GM12878 (cell line): ENCODE data around the gene NOL4L. TPM values are rescaled to one million over a fixed set of nuclear protein-coding genes. Genes with fewer than 3 reads are reported as not detected.

Source experiments
- ATAC-seq: fragments of 200-7000 bp; cut with Tn5 transposase; 3 replicates; pipeline ENCODE4 v1.9.1; 2020; ENCODE audit warnings: mild to moderate bottlenecking, moderate library complexity
- BruUV-seq: library from RNA; stranded (reverse); fragments of 400-500 nt; replicated peaks from 2 replicates; lab custom pipeline; 2021; lab: Mats Ljungman, UMichigan
- CTCF ChIA-PET: fragments of 300-600 bp; sonication (Branson Sonifier 250); formaldehyde crosslinking; extraction: SDS; loops from one replicate; lab custom pipeline; 2021; ENCODE audit warnings: inconsistent platforms; lab: Yijun Ruan, JAX
- POLR2A ChIA-PET: fragments of 350-600 bp; formaldehyde crosslinking; extraction: SDS; loops from one replicate; lab custom pipeline; 2021; ENCODE audit warnings: inconsistent platforms; lab: Charles Lee
- RAD21 ChIA-PET: fragments of 300-600 bp; sonication (Branson Sonifier 250); formaldehyde crosslinking; loops from one replicate; lab custom pipeline; 2023; ENCODE audit warnings: antibody characterized with exemption; ENCODE audit not compliant: unreplicated experiment; lab: Charles Lee
- SMC1A ChIA-PET: fragments of 300-600 bp; sonication (Branson Sonifier 250); formaldehyde crosslinking; loops from one replicate; lab custom pipeline; 2023; ENCODE audit not compliant: unreplicated experiment, uncharacterized antibody; lab: Charles Lee
- DNase-seq: peaks from one replicate; pipeline ENCODE4 v3.0.0-alpha.2; 2011; ENCODE audit warnings: low read depth, low spot score
- FAIRE-seq: peaks from 3 replicates; lab custom pipeline; 2011; peaks lifted over from hg19 to GRCh38; lab: Jason Lieb, UNC
- H2AFZ ChIP-seq: 2 replicates; pipeline ENCODE4 v1.6.0; 2011; ENCODE audit warnings: low read depth, low read length, control low read depth; ENCODE audit not compliant: control insufficient read depth
- H3K27ac ChIP-seq: 2 replicates; pipeline ENCODE4 v1.5.1; 2011; ENCODE audit warnings: control low read depth; ENCODE audit not compliant: control insufficient read depth, insufficient read depth
- H3K27me3 ChIP-seq, 2 experiments: replicated peaks in 1 of 2; 2 replicates each; pipeline versions ENCODE4 v1.6.0 to v1.6.1; 2011; ENCODE audit warnings: low read length in 1 of 2; ENCODE audit not compliant: control insufficient read depth in 2 of 2, insufficient read depth in 2 of 2
- H3K36me3 ChIP-seq, 2 experiments: 2 replicates each; pipeline ENCODE4 v1.5.1; 2011; ENCODE audit warnings: low read length in 1 of 2; ENCODE audit not compliant: control insufficient read depth in 2 of 2, insufficient read depth in 2 of 2
- H3K4me1 ChIP-seq: 2 replicates; pipeline ENCODE4 v1.6.1; 2011; ENCODE audit warnings: mild to moderate bottlenecking, low read length, moderate library complexity, mixed read lengths; ENCODE audit not compliant: control insufficient read depth, insufficient read depth
- H3K4me2 ChIP-seq: 2 replicates; pipeline ENCODE4 v1.6.0; 2011; ENCODE audit warnings: control low read depth; ENCODE audit not compliant: control insufficient read depth, insufficient read depth
- H3K4me3 ChIP-seq: fragments of 200-600 bp; sonication (generic); 2 replicates; pipeline ENCODE4 v1.5.1; 2016
- H3K79me2 ChIP-seq: 2 replicates; pipeline ENCODE4 v1.6.0; 2011; ENCODE audit warnings: low read length; ENCODE audit not compliant: control insufficient read depth, insufficient read depth
- H3K9ac ChIP-seq: 2 replicates; pipeline ENCODE4 v1.8.0; 2011; ENCODE audit warnings: low read length, control low read depth, mixed read lengths; ENCODE audit not compliant: control insufficient read depth, insufficient read depth
- H3K9me3 ChIP-seq: replicated peaks from 3 replicates; pipeline ENCODE4 v1.5.1; 2011; ENCODE audit warnings: mild to moderate bottlenecking, low read length; ENCODE audit not compliant: control insufficient read depth, insufficient read depth
- H4K20me1 ChIP-seq: 2 replicates; pipeline ENCODE4 v1.6.0; 2011; ENCODE audit not compliant: control insufficient read depth, insufficient read depth
- CEBPB ChIP-seq, 2 experiments: fragments of 150-350 bp in 1 of 2; IDR thresholded peaks; 2 replicates each; pipeline ENCODE4 v1.6.1; 2012 to 2014; ENCODE audit warnings: low read depth in 2 of 2, low read length in 2 of 2, borderline replicate concordance in 1 of 2, inconsistent platforms in 1 of 2
- FOXM1 ChIP-seq: IDR thresholded peaks from 2 replicates; pipeline ENCODE4 v1.6.1; 2012; ENCODE audit warnings: low read depth, mild to moderate bottlenecking, inconsistent platforms, low read length, moderate library complexity
- NFIC ChIP-seq: IDR thresholded peaks from 2 replicates; pipeline ENCODE4 v1.6.1; 2012; ENCODE audit warnings: low read depth, mild to moderate bottlenecking, inconsistent platforms, low read length, moderate library complexity
- NR2F1 ChIP-seq: fragments of 450-650 bp; conservative IDR thresholded peaks from 2 replicates; pipeline ENCODE4 v1.6.1; 2017; ENCODE audit warnings: mild to moderate bottlenecking
- PAX8 ChIP-seq: fragments of 450-650 bp; IDR thresholded peaks from 2 replicates; pipeline ENCODE4 v1.6.1; 2017; ENCODE audit warnings: mild to moderate bottlenecking, moderate library complexity
- RBBP5 ChIP-seq: fragments of 200-600 bp; sonication (generic); conservative IDR thresholded peaks from 2 replicates; pipeline ENCODE4 v1.6.1; 2016
- RCOR1 ChIP-seq: conservative IDR thresholded peaks from 2 replicates; pipeline ENCODE4 v1.6.1; 2012; ENCODE audit warnings: low read depth, low read length, improper control_type of control experiment
- ZSCAN29 ChIP-seq: fragments of 450-650 bp; IDR thresholded peaks from 2 replicates; pipeline ENCODE4 v1.6.1; 2017; ENCODE audit warnings: mild to moderate bottlenecking, moderate library complexity
- WGBS: methylation state at CpG from one replicate; pipeline ENCODE4 v1.1.6; 2016; ENCODE audit warnings: low lambda C conversion rate; ENCODE audit not compliant: insufficient replicate concordance, insufficient coverage; ENCODE audit errors: missing lambda C conversion rate; 5-methylcytosine and 5-hydroxymethylcytosine counted together
- in situ Hi-C: fragments of 300-500 bp; cut with MboI; formaldehyde crosslinking; loops from 9 replicates; pipeline ENCODE4 v1.14.3; 2018; ENCODE audit warnings: mixed read lengths
- intact Hi-C: fragments of 100-400 bp; cut with micrococcal nuclease; formaldehyde crosslinking; loops from one replicate; pipeline ENCODE4 v1.14.2; 2022; ENCODE audit not compliant: unreplicated experiment
- polyA plus RNA-seq, 11 experiments: library from polyadenylated mRNA; depleted of rRNA in 4 of 11; unstranded in 6 of 11; stranded (reverse) in 5 of 11; fragments of >200 nt; fragmentation: Nextera tagmentation in 4 of 11; fragmentation: Illumina TruSeq in 1 of 11; extraction: Ambion mirVana in 4 of 11; extraction: Trizol in 1 of 11; gene quantifications; 1 replicate in 1 of 11; 2 replicates in 10 of 11; pipeline versions ENCODE4 v1.2.1 to v1.2.3, GENCODE V29; 2011 to 2016; ENCODE audit warnings: inconsistent platforms in 2 of 11, missing spikeins in 2 of 11, low read depth in 1 of 11
- total RNA-seq, 4 experiments: library from RNA; depleted of rRNA in 3 of 4; stranded (reverse); fragments of >200 nt in 3 of 4; fragmentation: Illumina TruSeq in 1 of 4; extraction: Trizol in 1 of 4; gene quantifications; 2 replicates each; pipeline versions ENCODE4 v1.2.1 to v1.2.3, GENCODE V29; 2013 to 2021
- TF ChIP-seq, protein P1 (sequence below): fragments of 450-650 bp; formaldehyde crosslinking; IDR thresholded peaks from 2 replicates; pipeline ENCODE4 v1.4.0; 2020; ENCODE audit warnings: mild to moderate bottlenecking, moderate library complexity
- TF ChIP-seq, protein P2 (sequence below): fragments of 450-650 bp; IDR thresholded peaks from 2 replicates; pipeline ENCODE4 v1.6.1; 2016; ENCODE audit warnings: mild to moderate bottlenecking, moderate library complexity, borderline replicate concordance
- TF ChIP-seq, protein P3 (sequence below): IDR thresholded peaks from 2 replicates; pipeline ENCODE4 v1.6.1; 2011; ENCODE audit warnings: low read depth, low read length, improper control_type of control experiment, borderline replicate concordance
- TF ChIP-seq, protein P4 (sequence below): fragments of 450-650 bp; IDR thresholded peaks from 2 replicates; pipeline ENCODE4 v1.6.1; 2017; ENCODE audit warnings: low read depth, mild to moderate bottlenecking, moderate library complexity
- TF ChIP-seq, protein P5 (sequence below): IDR thresholded peaks from 2 replicates; pipeline ENCODE4 v1.6.1; 2011; ENCODE audit warnings: mild to moderate bottlenecking, low read depth, low read length, moderate library complexity; ENCODE audit not compliant: insufficient replicate concordance

Gene NOL4L
- total and polyA plus RNA-seq, 10 of the 15 experiments (the other 5 are each of a cell fraction or from before 2014, with no cell fraction given): 2.3 to 24.0 (median 8.0) TPM

DNA sequence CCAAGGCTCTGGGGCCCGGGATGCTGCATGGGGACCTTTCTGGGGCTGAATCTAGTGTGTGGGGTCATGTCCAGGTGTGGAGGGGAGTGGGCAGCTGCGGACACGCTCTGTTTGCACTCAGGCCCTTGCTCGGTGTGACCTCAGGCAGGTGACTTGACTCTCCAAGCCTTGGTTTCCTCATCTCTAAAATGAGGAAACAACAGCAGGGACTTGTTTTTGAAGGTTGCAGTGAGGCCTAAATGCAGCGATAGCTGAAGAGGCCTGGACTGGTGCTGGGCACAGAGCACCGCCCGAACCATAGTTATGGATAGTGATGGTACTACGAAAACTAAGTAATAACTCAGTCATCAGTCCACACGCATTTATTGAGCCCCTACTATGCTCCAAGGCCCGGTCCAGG, 91.8 kb downstream of the NOL4L start:
- BruUV-seq: no TSS peak
- POLR2A ChIA-PET: interaction anchor here (0.6 kb wide), 1 partner anchor 13 kb away, joined by 3 read pairs; no protein-coding TSS in a partner anchor
- SMC1A ChIA-PET: no interaction called here
- Histone ChIP-seq H3K4me2 (no peak overlapping the region), H3K4me1 (no peaks in the 10 kb centered on the region), H3K9me3 (no peaks in the 10 kb centered on the region), H2AFZ (no peak overlapping the region), H3K27me3 (no peaks in the 10 kb centered on the region), H3K9ac (no peak overlapping the region), H3K27ac (no peak overlapping the region), H3K4me3 (no peak overlapping the region), H4K20me1 (no peaks in the 10 kb centered on the region), H3K79me2 (no peaks in the 10 kb centered on the region), H3K36me3 (no peaks in the 10 kb centered on the region)
- RAD21 ChIA-PET: interaction anchor here (0.6 kb wide), 1 partner anchor 656 kb away, joined by 3 read pairs; no protein-coding TSS in a partner anchor
- in situ Hi-C loops (no loop called here), intact Hi-C loops (no loop called here)
- 66% methylated on average over 10 of the region's 10 CpGs for WGBS
- CTCF ChIA-PET: no interaction called here
- no peak for FAIRE-seq
- DNase-seq: no peak
- no peak for ATAC-seq
- no peak for TF ChIP-seq RBBP5
- TF ChIP-seq, protein P1, sequence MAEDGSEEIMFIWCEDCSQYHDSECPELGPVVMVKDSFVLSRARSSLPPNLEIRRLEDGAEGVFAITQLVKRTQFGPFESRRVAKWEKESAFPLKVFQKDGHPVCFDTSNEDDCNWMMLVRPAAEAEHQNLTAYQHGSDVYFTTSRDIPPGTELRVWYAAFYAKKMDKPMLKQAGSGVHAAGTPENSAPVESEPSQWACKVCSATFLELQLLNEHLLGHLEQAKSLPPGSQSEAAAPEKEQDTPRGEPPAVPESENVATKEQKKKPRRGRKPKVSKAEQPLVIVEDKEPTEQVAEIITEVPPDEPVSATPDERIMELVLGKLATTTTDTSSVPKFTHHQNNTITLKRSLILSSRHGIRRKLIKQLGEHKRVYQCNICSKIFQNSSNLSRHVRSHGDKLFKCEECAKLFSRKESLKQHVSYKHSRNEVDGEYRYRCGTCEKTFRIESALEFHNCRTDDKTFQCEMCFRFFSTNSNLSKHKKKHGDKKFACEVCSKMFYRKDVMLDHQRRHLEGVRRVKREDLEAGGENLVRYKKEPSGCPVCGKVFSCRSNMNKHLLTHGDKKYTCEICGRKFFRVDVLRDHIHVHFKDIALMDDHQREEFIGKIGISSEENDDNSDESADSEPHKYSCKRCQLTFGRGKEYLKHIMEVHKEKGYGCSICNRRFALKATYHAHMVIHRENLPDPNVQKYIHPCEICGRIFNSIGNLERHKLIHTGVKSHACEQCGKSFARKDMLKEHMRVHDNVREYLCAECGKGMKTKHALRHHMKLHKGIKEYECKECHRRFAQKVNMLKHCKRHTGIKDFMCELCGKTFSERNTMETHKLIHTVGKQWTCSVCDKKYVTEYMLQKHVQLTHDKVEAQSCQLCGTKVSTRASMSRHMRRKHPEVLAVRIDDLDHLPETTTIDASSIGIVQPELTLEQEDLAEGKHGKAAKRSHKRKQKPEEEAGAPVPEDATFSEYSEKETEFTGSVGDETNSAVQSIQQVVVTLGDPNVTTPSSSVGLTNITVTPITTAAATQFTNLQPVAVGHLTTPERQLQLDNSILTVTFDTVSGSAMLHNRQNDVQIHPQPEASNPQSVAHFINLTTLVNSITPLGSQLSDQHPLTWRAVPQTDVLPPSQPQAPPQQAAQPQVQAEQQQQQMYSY (CRISPR knock-in tag): no peak
- TF ChIP-seq, protein P2, sequence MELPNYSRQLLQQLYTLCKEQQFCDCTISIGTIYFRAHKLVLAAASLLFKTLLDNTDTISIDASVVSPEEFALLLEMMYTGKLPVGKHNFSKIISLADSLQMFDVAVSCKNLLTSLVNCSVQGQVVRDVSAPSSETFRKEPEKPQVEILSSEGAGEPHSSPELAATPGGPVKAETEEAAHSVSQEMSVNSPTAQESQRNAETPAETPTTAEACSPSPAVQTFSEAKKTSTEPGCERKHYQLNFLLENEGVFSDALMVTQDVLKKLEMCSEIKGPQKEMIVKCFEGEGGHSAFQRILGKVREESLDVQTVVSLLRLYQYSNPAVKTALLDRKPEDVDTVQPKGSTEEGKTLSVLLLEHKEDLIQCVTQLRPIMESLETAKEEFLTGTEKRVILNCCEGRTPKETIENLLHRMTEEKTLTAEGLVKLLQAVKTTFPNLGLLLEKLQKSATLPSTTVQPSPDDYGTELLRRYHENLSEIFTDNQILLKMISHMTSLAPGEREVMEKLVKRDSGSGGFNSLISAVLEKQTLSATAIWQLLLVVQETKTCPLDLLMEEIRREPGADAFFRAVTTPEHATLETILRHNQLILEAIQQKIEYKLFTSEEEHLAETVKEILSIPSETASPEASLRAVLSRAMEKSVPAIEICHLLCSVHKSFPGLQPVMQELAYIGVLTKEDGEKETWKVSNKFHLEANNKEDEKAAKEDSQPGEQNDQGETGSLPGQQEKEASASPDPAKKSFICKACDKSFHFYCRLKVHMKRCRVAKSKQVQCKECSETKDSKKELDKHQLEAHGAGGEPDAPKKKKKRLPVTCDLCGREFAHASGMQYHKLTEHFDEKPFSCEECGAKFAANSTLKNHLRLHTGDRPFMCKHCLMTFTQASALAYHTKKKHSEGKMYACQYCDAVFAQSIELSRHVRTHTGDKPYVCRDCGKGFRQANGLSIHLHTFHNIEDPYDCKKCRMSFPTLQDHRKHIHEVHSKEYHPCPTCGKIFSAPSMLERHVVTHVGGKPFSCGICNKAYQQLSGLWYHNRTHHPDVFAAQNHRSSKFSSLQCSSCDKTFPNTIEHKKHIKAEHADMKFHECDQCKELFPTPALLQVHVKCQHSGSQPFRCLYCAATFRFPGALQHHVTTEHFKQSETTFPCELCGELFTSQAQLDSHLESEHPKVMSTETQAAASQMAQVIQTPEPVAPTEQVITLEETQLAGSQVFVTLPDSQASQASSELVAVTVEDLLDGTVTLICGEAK: no peak
- TF ChIP-seq PAX8: no peak
- TF ChIP-seq, protein P3, sequence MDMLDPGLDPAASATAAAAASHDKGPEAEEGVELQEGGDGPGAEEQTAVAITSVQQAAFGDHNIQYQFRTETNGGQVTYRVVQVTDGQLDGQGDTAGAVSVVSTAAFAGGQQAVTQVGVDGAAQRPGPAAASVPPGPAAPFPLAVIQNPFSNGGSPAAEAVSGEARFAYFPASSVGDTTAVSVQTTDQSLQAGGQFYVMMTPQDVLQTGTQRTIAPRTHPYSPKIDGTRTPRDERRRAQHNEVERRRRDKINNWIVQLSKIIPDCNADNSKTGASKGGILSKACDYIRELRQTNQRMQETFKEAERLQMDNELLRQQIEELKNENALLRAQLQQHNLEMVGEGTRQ: no peak
- TF ChIP-seq CEBPB (IDR thresholded peaks at IDR 0.05; ENCODE audit: borderline replicate concordance in 1 of 2, low read depth in 2 of 2, low read length in 2 of 2): no peak
- no peak for TF ChIP-seq RCOR1
- TF ChIP-seq FOXM1: no peak
- no peak for TF ChIP-seq NR2F1
- TF ChIP-seq NFIC: no peak
- TF ChIP-seq, protein P4, sequence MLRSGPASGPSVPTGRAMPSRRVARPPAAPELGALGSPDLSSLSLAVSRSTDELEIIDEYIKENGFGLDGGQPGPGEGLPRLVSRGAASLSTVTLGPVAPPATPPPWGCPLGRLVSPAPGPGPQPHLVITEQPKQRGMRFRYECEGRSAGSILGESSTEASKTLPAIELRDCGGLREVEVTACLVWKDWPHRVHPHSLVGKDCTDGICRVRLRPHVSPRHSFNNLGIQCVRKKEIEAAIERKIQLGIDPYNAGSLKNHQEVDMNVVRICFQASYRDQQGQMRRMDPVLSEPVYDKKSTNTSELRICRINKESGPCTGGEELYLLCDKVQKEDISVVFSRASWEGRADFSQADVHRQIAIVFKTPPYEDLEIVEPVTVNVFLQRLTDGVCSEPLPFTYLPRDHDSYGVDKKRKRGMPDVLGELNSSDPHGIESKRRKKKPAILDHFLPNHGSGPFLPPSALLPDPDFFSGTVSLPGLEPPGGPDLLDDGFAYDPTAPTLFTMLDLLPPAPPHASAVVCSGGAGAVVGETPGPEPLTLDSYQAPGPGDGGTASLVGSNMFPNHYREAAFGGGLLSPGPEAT: no peak
- TF ChIP-seq ZSCAN29: no peak
- TF ChIP-seq, protein P5, sequence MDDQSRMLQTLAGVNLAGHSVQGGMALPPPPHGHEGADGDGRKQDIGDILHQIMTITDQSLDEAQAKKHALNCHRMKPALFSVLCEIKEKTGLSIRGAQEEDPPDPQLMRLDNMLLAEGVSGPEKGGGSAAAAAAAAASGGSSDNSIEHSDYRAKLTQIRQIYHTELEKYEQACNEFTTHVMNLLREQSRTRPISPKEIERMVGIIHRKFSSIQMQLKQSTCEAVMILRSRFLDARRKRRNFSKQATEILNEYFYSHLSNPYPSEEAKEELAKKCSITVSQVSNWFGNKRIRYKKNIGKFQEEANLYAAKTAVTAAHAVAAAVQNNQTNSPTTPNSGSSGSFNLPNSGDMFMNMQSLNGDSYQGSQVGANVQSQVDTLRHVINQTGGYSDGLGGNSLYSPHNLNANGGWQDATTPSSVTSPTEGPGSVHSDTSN: no peak
